GM19397 (cell line): ENCODE results near the gene ZBTB12.
"Not testable (repeated sequence)": the region's sequence is repeated elsewhere in the genome, so short reads cannot be mapped to it uniquely, and the experiment has no call there.

Experiments used
- ATAC-seq: cut with Tn5 transposase; IDR thresholded peaks from one replicate; pipeline ENCODE4 v1.9.1; 2021; ENCODE audit warnings: mild to moderate bottlenecking, moderate library complexity; ENCODE audit not compliant: unreplicated experiment

The ZBTB12 gene

GRCh38 chr6:31851980-31852718, 49.7 kb downstream of the ZBTB12 start:
- ATAC-seq = not testable (repeated sequence)

GRCh38 chr6:31851485-31851832, 50.4 kb downstream of the ZBTB12 start:
- no peak for ATAC-seq

GRCh38 chr6:31850765-31851484, 51.0 kb downstream of the ZBTB12 start:
- no peak for ATAC-seq
